ENCODE measurements around the gene ZNF212. TPM values are rescaled to one million over a fixed set of nuclear protein-coding genes. Genes with fewer than 3 reads are reported as not detected.

ZNF212 gene
- total RNA-seq, 1 donor from 2014 or later: 9.7 TPM

- DNase-seq (ENCODE audit: low read depth): peak; percentile 76
Measured at GRCh38 chr7:149284850-149285585, 45.6 kb downstream of the ZNF212 start.

GRCh38 chr7:149285603-149286002 lies 46.2 kb downstream of the ZNF212 start:
- DNase-seq (ENCODE audit: low read depth): no peak

- no peak for DNase-seq (ENCODE audit: low read depth)
Measured at GRCh38 chr7:149286811-149287400, 47.5 kb downstream of the ZNF212 start.

- DNase-seq (ENCODE audit: low read depth): no peak
Measured at GRCh38 chr7:149287622-149288021, 48.2 kb downstream of the ZNF212 start.

- no peak for DNase-seq (ENCODE audit: low read depth)
Measured at GRCh38 chr7:149289262-149289661, 49.8 kb downstream of the ZNF212 start.

- DNase-seq (ENCODE audit: low read depth): no peak
Measured at GRCh38 chr7:149289856-149290255, 50.4 kb downstream of the ZNF212 start.

GRCh38 chr7:149291036-149291780 lies 51.8 kb downstream of the ZNF212 start:
- DNase-seq (ENCODE audit: low read depth): no peak

GRCh38 chr7:149291781-149292461 lies 52.5 kb downstream of the ZNF212 start:
- DNase-seq (ENCODE audit: low read depth): no peak

- no peak for DNase-seq (ENCODE audit: low read depth)
Measured at GRCh38 chr7:149292462-149292823, 53.0 kb downstream of the ZNF212 start.

- DNase-seq (ENCODE audit: low read depth): no peak
Measured at GRCh38 chr7:149293338-149293737, 53.9 kb downstream of the ZNF212 start.

GRCh38 chr7:149293946-149294633 lies 54.6 kb downstream of the ZNF212 start:
- no peak for DNase-seq (ENCODE audit: low read depth)

- DNase-seq (ENCODE audit: low read depth): no peak
Measured at GRCh38 chr7:149294634-149295480, 55.4 kb downstream of the ZNF212 start.

- no peak for DNase-seq (ENCODE audit: low read depth)
Measured at GRCh38 chr7:149295481-149295850, 56.0 kb downstream of the ZNF212 start.

- no peak for DNase-seq (ENCODE audit: low read depth)
Measured at GRCh38 chr7:149296368-149296767, 56.9 kb downstream of the ZNF212 start.

- no peak for DNase-seq (ENCODE audit: low read depth)
Measured at GRCh38 chr7:149297034-149297755, 57.7 kb downstream of the ZNF212 start.

- no peak for DNase-seq (ENCODE audit: low read depth)
Measured at GRCh38 chr7:149300620-149301285, 61.3 kb downstream of the ZNF212 start.

- DNase-seq (ENCODE audit: low read depth): no peak
Measured at GRCh38 chr7:149302222-149302621, 62.8 kb downstream of the ZNF212 start.

- no peak for DNase-seq (ENCODE audit: low read depth)
Measured at GRCh38 chr7:149302865-149303264, 63.4 kb downstream of the ZNF212 start.

- DNase-seq (ENCODE audit: low read depth): no peak
Measured at GRCh38 chr7:149304006-149304405, 64.6 kb downstream of the ZNF212 start.
